HepG2 (cell line): Measurements from ENCODE around the gene TIRAP. TPM values are rescaled to one million over a fixed set of nuclear protein-coding genes. Genes with fewer than 3 reads are reported as not detected.
A peak's percentile ranks its signal among the peaks of the same experiment; 100 is the strongest.

ENCODE experiments used
- FOXA1 ChIP-seq, 2 experiments: fragments of 450-650 bp in 1 of 2; sonication (generic) in 1 of 2; formaldehyde crosslinking in 1 of 2; IDR thresholded peaks; 2 replicates each; pipeline versions ENCODE4 v1.4.0 to v1.6.1; 2016 to 2020; ENCODE audit warnings: missing genetic modification reagents in 1 of 2
- FOXJ3 ChIP-seq: sonication (generic); formaldehyde crosslinking; IDR thresholded peaks from 2 replicates; pipeline ENCODE4 v1.4.0; 2020; ENCODE audit warnings: missing genetic modification reagents, mild to moderate bottlenecking, borderline replicate concordance
- HMGXB4 ChIP-seq, 2 experiments: sonication (generic) in 1 of 2; formaldehyde crosslinking in 1 of 2; IDR thresholded peaks; 2 replicates each; pipeline versions ENCODE4 v1.4.0 to v1.6.1; 2018 to 2020; ENCODE audit warnings: missing genetic modification reagents in 2 of 2, borderline replicate concordance in 1 of 2, low read depth in 1 of 2, mild to moderate bottlenecking in 1 of 2, missing biosample characterization in 1 of 2
- HOXA5 ChIP-seq: sonication (generic); formaldehyde crosslinking; IDR thresholded peaks from 2 replicates; pipeline ENCODE4 v1.4.0; 2020; ENCODE audit warnings: missing genetic modification reagents
- JUNB ChIP-seq: sonication (generic); formaldehyde crosslinking; IDR thresholded peaks from 2 replicates; pipeline ENCODE4 v1.8.0; 2022; ENCODE audit warnings: missing genetic modification reagents, mild to moderate bottlenecking, borderline replicate concordance
- KDM2A ChIP-seq: sonication (generic); formaldehyde crosslinking; IDR thresholded peaks from 2 replicates; pipeline ENCODE4 v1.4.0; 2020; ENCODE audit warnings: low read depth, missing genetic modification reagents, borderline replicate concordance
- KLF13 ChIP-seq: sonication (generic); formaldehyde crosslinking; IDR thresholded peaks from 2 replicates; pipeline ENCODE4 v1.4.0; 2020; ENCODE audit warnings: mild to moderate bottlenecking, missing genetic modification reagents
- KMT2B ChIP-seq: IDR thresholded peaks from 2 replicates; pipeline ENCODE4 v1.6.1; 2016; ENCODE audit warnings: missing genetic modification reagents, missing compliant biosample characterization
- LRRFIP1 ChIP-seq: sonication (generic); formaldehyde crosslinking; conservative IDR thresholded peaks from 2 replicates; pipeline ENCODE4 v1.4.0; 2020; ENCODE audit warnings: missing genetic modification reagents
- SP140L ChIP-seq: sonication (generic); formaldehyde crosslinking; IDR thresholded peaks from 2 replicates; pipeline ENCODE4 v1.4.0; 2020; ENCODE audit warnings: missing genetic modification reagents, borderline replicate concordance
- TMF1 ChIP-seq: sonication (generic); formaldehyde crosslinking; IDR thresholded peaks from 2 replicates; pipeline ENCODE4 v1.8.1; 2022; ENCODE audit warnings: low read depth, missing genetic modification reagents
- TRAFD1 ChIP-seq: sonication (generic); formaldehyde crosslinking; IDR thresholded peaks from 2 replicates; pipeline ENCODE4 v1.5.1; 2020; ENCODE audit warnings: missing genetic modification reagents, mild to moderate bottlenecking, borderline replicate concordance
- YY1 ChIP-seq: IDR thresholded peaks from 2 replicates; pipeline ENCODE4 v1.6.1; 2011; ENCODE audit warnings: low read length, low read depth, moderate library complexity, mild to moderate bottlenecking; ENCODE audit not compliant: insufficient read depth, insufficient replicate concordance
- ZNF180 ChIP-seq: sonication (generic); formaldehyde crosslinking; IDR thresholded peaks from 2 replicates; pipeline ENCODE4 v1.4.0; 2020; ENCODE audit warnings: low read depth, missing genetic modification reagents, borderline replicate concordance
- ZNF281 ChIP-seq: sonication (generic); formaldehyde crosslinking; IDR thresholded peaks from 2 replicates; pipeline ENCODE4 v1.4.0; 2020; ENCODE audit warnings: missing genetic modification reagents, borderline replicate concordance
- ZNF354B ChIP-seq: sonication (generic); formaldehyde crosslinking; IDR thresholded peaks from 2 replicates; pipeline ENCODE4 v1.8.0; 2022; ENCODE audit warnings: mild to moderate bottlenecking, missing genetic modification reagents
- ZNF781 ChIP-seq: sonication (generic); formaldehyde crosslinking; IDR thresholded peaks from 2 replicates; pipeline ENCODE4 v1.5.1; 2020; ENCODE audit warnings: borderline replicate concordance, mild to moderate bottlenecking, missing genetic modification reagents; ENCODE audit errors: not compliant biosample characterization
- ZNF816 ChIP-seq: sonication (generic); formaldehyde crosslinking; IDR thresholded peaks from 2 replicates; pipeline ENCODE4 v1.8.0; 2022; ENCODE audit warnings: missing genetic modification reagents, mild to moderate bottlenecking, borderline replicate concordance
- polyA plus RNA-seq, 8 experiments: library from polyadenylated mRNA; depleted of rRNA in 3 of 8; stranded (reverse) in 7 of 8; unstranded in 1 of 8; fragments of >200 nt; fragmentation: Illumina TruSeq in 4 of 8; extraction: Trizol in 4 of 8; gene quantifications; 2 replicates each; pipeline versions ENCODE4 v1.2.1 to v1.2.3, GENCODE V29; 2011 to 2016; ENCODE audit warnings: low read depth in 4 of 8, missing spikeins in 1 of 8, mixed read lengths in 1 of 8; ENCODE audit not compliant: insufficient read depth in 1 of 8
- total RNA-seq, 5 experiments: library from RNA; depleted of rRNA; stranded (reverse); fragments of >200 nt; fragmentation: Illumina TruSeq; extraction: Trizol; gene quantifications; 2 replicates each; pipeline ENCODE4 v1.2.3, GENCODE V29; 2016; ENCODE audit warnings: low read depth in 1 of 5

The TIRAP gene
- total and polyA plus RNA-seq, 2 of the 13 experiments (the other 11 are each of a cell fraction or from before 2014, with no cell fraction given), result 5.4 to 5.7 TPM

GRCh38 chr11:126303623-126304456, 20.9 kb downstream of the TIRAP start, which contains the start of gene DCPS (continued):
- peak; percentile 65; the same call in 1 of the 2 replicates for TF ChIP-seq LRRFIP1 (CRISPR knock-in tag)
- peak; percentile 55; the same call in 1 of the 2 replicates for TF ChIP-seq TRAFD1 (CRISPR knock-in tag)
- TF ChIP-seq JUNB (CRISPR knock-in tag), result no peak
- no peak for TF ChIP-seq ZNF180 (CRISPR knock-in tag)
- no peak for TF ChIP-seq FOXJ3 (CRISPR knock-in tag)
- TF ChIP-seq HOXA5, result peak; percentile 69; the same call in 1 of the 2 replicates
- peak; percentile 21; the same call in 1 of the 2 replicates for TF ChIP-seq ZNF281 (CRISPR knock-in tag)
- no peak for TF ChIP-seq ZNF781 (CRISPR knock-in tag)
- TF ChIP-seq YY1, result peak; percentile 94
- 0 out of 2 replicates have a peak, but pooled peaks have one; percentile 32 for TF ChIP-seq SP140L (CRISPR knock-in tag)
- TF ChIP-seq KLF13, result no peak
- TF ChIP-seq KDM2A (CRISPR knock-in tag), result peak; percentile 98
- TF ChIP-seq FOXA1 (IDR thresholded peaks at IDR 0.05), result no peak
- TF ChIP-seq FOXA1 (CRISPR knock-in tag; IDR thresholded peaks at IDR 0.05), result 0 out of 2 replicates have a peak, but pooled peaks have one; percentile 33
- peak; percentile 92 for TF ChIP-seq ZNF816 (CRISPR knock-in tag)
- no peak for TF ChIP-seq ZNF354B
- TF ChIP-seq KMT2B (CRISPR knock-in tag), result peak; percentile 89
- TF ChIP-seq TMF1 (CRISPR knock-in tag), result peak; percentile 93
- TF ChIP-seq HMGXB4 (CRISPR knock-in tag; IDR thresholded peaks at IDR 0.05; ENCODE audit: borderline replicate concordance in 1 of 2, low read depth in 1 of 2), result peak; percentile 88 to 95
